Body of pancreas (tissue), 4 donors: Measurements from ENCODE around the gene MPND. TPM values are rescaled to one million over a fixed set of nuclear protein-coding genes. Genes with fewer than 3 reads are reported as not detected.

Experiments
- ATAC-seq: fragments of 150-250 bp; one replicate; pipeline ENCODE4 v1.9.1; 2016
- DNase-seq, 4 donors: peaks; one replicate each; pipeline ENCODE4 v3.0.0-alpha.2; 2019
- H3K27ac ChIP-seq, 4 donors: fragments of 200-600 bp; sonication (generic); 1 replicate in 3 of 4; 2 replicates in 1 of 4; pipeline versions ENCODE4 v1.5.1 to v1.6.1; 2016 to 2019; ENCODE audit warnings: mild to moderate bottlenecking in 1 of 4, mixed read lengths in 1 of 4, moderate library complexity in 1 of 4
- H3K27me3 ChIP-seq, 2 donors: fragments of 200-600 bp; sonication (generic); one replicate each; pipeline ENCODE4 v1.6.0; 2016; ENCODE audit warnings: mild to moderate bottlenecking in 1 of 2
- H3K36me3 ChIP-seq, 2 donors: fragments of 200-600 bp; sonication (generic); replicated peaks in 1 of 2; 2 replicates each; pipeline ENCODE4 v1.5.1; 2016; ENCODE audit warnings: low read depth in 2 of 2; ENCODE audit not compliant: insufficient read depth in 1 of 2
- H3K4me1 ChIP-seq: fragments of 200-600 bp; sonication (generic); one replicate; pipeline ENCODE4 v1.6.0; 2016
- H3K4me3 ChIP-seq, 2 donors: fragments of 200-600 bp; sonication (generic); 1 replicate in 1 of 2; 2 replicates in 1 of 2; pipeline ENCODE4 v1.5.1; 2016 to 2019
- H3K9me3 ChIP-seq, 3 donors: fragments of 200-600 bp; sonication (generic); 1 replicate in 2 of 3; 2 replicates in 1 of 3; pipeline ENCODE4 v1.5.1; 2016
- POLR2A ChIP-seq, 3 donors: fragments of 450-650 bp; IDR thresholded peaks; one replicate each; pipeline ENCODE4 v1.6.1; 2016; ENCODE audit warnings: antibody characterized with exemption in 3 of 3, mild to moderate bottlenecking in 2 of 3
- WGBS, 2 donors: methylation state at CpG; one replicate each; pipeline ENCODE4 v1.1.5; 2017; 5-methylcytosine and 5-hydroxymethylcytosine counted together
- intact Hi-C: fragments of 100-400 bp; cut with DNase I; formaldehyde crosslinking; loops from one replicate; pipeline ENCODE4 v1.15.1; 2023
- total RNA-seq, 2 donors: library from RNA; depleted of rRNA; stranded (reverse); fragments of >200 nt; gene quantifications; one replicate each; pipeline ENCODE4 v1.1.0, GENCODE V29; 2016
- TF ChIP-seq, protein P1 (sequence below), 7 experiments: fragments of 450-650 bp in 4 of 7; fragments of 200-600 bp in 3 of 7; sonication (generic) in 3 of 7; IDR thresholded peaks; one replicate each; pipeline ENCODE4 v1.5.1; 2016 to 2019; ENCODE audit warnings: antibody characterized with exemption in 7 of 7

MPND gene
- total RNA-seq, 2 donors from 2014 or later, result 0.99 to 7.5 TPM

GRCh38 chr19:4319067-4319718 lies 24.2 kb upstream of the MPND start:
- TF ChIP-seq POLR2A (IDR thresholded peaks at IDR 0.05), result no peak
- H3K4me1 ChIP-seq, result no peaks in the 10 kb centered on the region
- no peak overlapping the region for H3K27ac ChIP-seq
- no peak overlapping the region for H3K4me3 ChIP-seq
- no peaks in the 10 kb centered on the region for H3K9me3 ChIP-seq
- intact Hi-C loops, result no loop called here
- no peaks in the 10 kb centered on the region for H3K36me3 ChIP-seq
- ATAC-seq (no peak), DNase-seq (no peak)
- 77 to 93% methylated on average over 2 of the region's 2 CpGs for WGBS, 2 donors
- H3K27me3 ChIP-seq, result no peaks in the 10 kb centered on the region

- Histone ChIP-seq H3K9me3 (no peaks in the 10 kb centered on the region), H3K27me3 (no peaks in the 10 kb centered on the region), H3K4me3 (no peak overlapping the region), H3K4me1 (no peaks in the 10 kb centered on the region), H3K27ac (no peak overlapping the region), H3K36me3 (no peaks in the 10 kb centered on the region)
- ATAC-seq, result no peak
- DNase-seq, result no peak
- intact Hi-C loops, result no loop called here
- TF ChIP-seq POLR2A (IDR thresholded peaks at IDR 0.05), result no peak
- TF ChIP-seq, protein P1, sequence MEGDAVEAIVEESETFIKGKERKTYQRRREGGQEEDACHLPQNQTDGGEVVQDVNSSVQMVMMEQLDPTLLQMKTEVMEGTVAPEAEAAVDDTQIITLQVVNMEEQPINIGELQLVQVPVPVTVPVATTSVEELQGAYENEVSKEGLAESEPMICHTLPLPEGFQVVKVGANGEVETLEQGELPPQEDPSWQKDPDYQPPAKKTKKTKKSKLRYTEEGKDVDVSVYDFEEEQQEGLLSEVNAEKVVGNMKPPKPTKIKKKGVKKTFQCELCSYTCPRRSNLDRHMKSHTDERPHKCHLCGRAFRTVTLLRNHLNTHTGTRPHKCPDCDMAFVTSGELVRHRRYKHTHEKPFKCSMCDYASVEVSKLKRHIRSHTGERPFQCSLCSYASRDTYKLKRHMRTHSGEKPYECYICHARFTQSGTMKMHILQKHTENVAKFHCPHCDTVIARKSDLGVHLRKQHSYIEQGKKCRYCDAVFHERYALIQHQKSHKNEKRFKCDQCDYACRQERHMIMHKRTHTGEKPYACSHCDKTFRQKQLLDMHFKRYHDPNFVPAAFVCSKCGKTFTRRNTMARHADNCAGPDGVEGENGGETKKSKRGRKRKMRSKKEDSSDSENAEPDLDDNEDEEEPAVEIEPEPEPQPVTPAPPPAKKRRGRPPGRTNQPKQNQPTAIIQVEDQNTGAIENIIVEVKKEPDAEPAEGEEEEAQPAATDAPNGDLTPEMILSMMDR (IDR thresholded peaks at IDR 0.05), result no peak
- 83 to 95% methylated on average over 2 of the region's 2 CpGs for WGBS, 2 donors
Observed at GRCh38 chr19:4320419-4320818, 22.9 kb upstream of the MPND start.

DNA sequence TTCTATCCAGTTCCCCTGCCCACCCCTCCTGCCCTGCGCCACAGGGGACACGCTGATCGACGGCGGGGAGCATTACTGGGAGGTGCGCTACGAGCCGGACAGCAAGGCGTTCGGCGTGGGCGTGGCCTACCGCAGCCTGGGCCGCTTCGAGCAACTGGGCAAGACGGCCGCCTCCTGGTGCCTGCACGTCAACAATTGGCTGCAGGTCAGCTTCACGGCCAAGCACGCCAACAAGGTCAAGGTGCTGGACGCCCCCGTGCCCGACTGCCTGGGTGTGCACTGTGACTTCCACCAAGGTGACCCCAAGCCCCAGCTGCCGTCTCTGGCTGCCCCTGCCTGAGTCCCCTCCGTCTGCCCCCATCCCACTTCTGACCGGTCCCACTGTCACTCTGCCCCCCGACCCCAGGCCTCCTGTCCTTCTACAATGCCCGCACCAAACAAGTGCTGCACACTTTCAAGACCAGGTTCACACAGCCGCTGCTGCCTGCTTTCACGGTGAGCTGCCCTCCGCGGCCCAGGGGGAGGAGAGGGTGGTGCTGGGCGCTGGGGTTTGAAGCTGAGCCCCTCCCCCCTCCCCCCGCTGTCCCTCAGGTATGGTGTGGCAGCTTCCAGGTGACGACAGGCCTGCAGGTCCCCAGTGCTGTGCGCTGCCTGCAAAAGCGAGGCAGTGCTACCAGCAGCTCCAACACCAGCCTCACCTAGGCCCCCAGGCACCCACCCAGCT lies 20.3 kb upstream of the MPND start:
- no peak for TF ChIP-seq POLR2A (IDR thresholded peaks at IDR 0.05)
- TF ChIP-seq, protein P1 (IDR thresholded peaks at IDR 0.05), result no peak
- H3K4me3 ChIP-seq, result no peak overlapping the region
- no peaks in the 10 kb centered on the region for H3K27me3 ChIP-seq
- H3K4me1 ChIP-seq, result peaks cover 12% of the 10 kb centered on the region
- H3K27ac ChIP-seq, result no peak overlapping the region
- H3K36me3 ChIP-seq, result no peaks in the 10 kb centered on the region
- ATAC-seq, result no peak
- DNase-seq, result peak; percentile 30 to 58 (median 36)
- 46 to 56% methylated on average over 8 to 33 of the region's 37 CpGs for WGBS, 2 donors
- H3K9me3 ChIP-seq, result no peaks in the 10 kb centered on the region
- intact Hi-C loops, result no loop called here

GRCh38 chr19:4323692-4324091 lies 19.7 kb upstream of the MPND start:
- DNase-seq (no peak), ATAC-seq (no peak)
- Histone ChIP-seq H3K4me3 (no peak overlapping the region), H3K4me1 (peaks cover 14% of the 10 kb centered on the region), H3K27me3 (no peaks in the 10 kb centered on the region), H3K9me3 (no peaks in the 10 kb centered on the region), H3K27ac (no peak overlapping the region), H3K36me3 (no peaks in the 10 kb centered on the region)
- 92% methylated on average over 9 of the region's 9 CpGs for WGBS, 2 donors
- intact Hi-C loops, result no loop called here
- TF ChIP-seq, protein P1 (IDR thresholded peaks at IDR 0.05), result no peak
- no peak for TF ChIP-seq POLR2A (IDR thresholded peaks at IDR 0.05)

GRCh38 chr19:4324228-4324627 lies 19.1 kb upstream of the MPND start:
- 81 to 82% methylated on average over 3 to 11 of the region's 12 CpGs for WGBS, 2 donors
- DNase-seq (no peak), ATAC-seq (no peak)
- TF ChIP-seq, protein P1 (IDR thresholded peaks at IDR 0.05), result no peak
- no peak for TF ChIP-seq POLR2A (IDR thresholded peaks at IDR 0.05)
- peaks cover 20% of the 10 kb centered on the region for H3K4me1 ChIP-seq
- H3K9me3 ChIP-seq, result no peaks in the 10 kb centered on the region
- intact Hi-C loops, result no loop called here
- H3K27ac ChIP-seq, result no peak overlapping the region
- no peaks in the 10 kb centered on the region for H3K36me3 ChIP-seq
- no peak overlapping the region for H3K4me3 ChIP-seq
- no peaks in the 10 kb centered on the region for H3K27me3 ChIP-seq
